Endothelial cell of umbilical vein (primary cell): ENCODE results near the gene GMPR2. TPM values are rescaled to one million over a fixed set of nuclear protein-coding genes. Genes with fewer than 3 reads are reported as not detected.
"Not testable (repeated sequence)": the region's sequence is repeated elsewhere in the genome, so short reads cannot be mapped to it uniquely, and the experiment has no call there.

Experiments used
- BruUV-seq: library from RNA; stranded (reverse); fragments of 400-500 nt; replicated peaks from 2 replicates; lab custom pipeline; 2021; lab: Mats Ljungman, UMichigan
- CTCF ChIA-PET: fragments of 300-600, 350-600 bp; sonication (Branson Sonifier 250); formaldehyde crosslinking; loops from one replicate; lab custom pipeline; 2021; ENCODE audit warnings: antibody characterized with exemption, inconsistent platforms; lab: Charles Lee
- POLR2A ChIA-PET: fragments of 300-600, 350-600 bp; sonication (Branson Sonifier 250); formaldehyde crosslinking; loops from one replicate; lab custom pipeline; 2021; ENCODE audit warnings: antibody characterized with exemption, inconsistent platforms; lab: Charles Lee
- DNase-seq: peaks from one replicate; pipeline ENCODE4 v3.0.0-alpha.2; 2011; ENCODE audit warnings: low read depth, low spot score
- FAIRE-seq: peaks from 2 replicates; lab custom pipeline; 2011; peaks lifted over from hg19 to GRCh38; lab: Jason Lieb, UNC
- H2AFZ ChIP-seq: 2 replicates; pipeline ENCODE4 v1.6.0; 2012; ENCODE audit warnings: low read depth, low read length, control low read depth, inconsistent platforms
- H3K27ac ChIP-seq: 2 replicates; pipeline ENCODE4 v1.5.1; 2011; ENCODE audit warnings: low read depth, mild to moderate bottlenecking, control low read depth, low read length, moderate library complexity; ENCODE audit not compliant: insufficient read depth
- H3K27me3 ChIP-seq, 2 experiments: 2 replicates each; pipeline versions ENCODE4 v1.6.0 to v1.6.1; 2011; ENCODE audit warnings: low read length in 2 of 2, mixed read lengths in 1 of 2; ENCODE audit not compliant: control insufficient read depth in 2 of 2, insufficient read depth in 2 of 2
- H3K36me3 ChIP-seq, 2 experiments: 2 replicates in 1 of 2; 3 replicates in 1 of 2; pipeline ENCODE4 v1.5.1; 2011; ENCODE audit warnings: low read length in 2 of 2, mild to moderate bottlenecking in 1 of 2, moderate library complexity in 1 of 2; ENCODE audit not compliant: control insufficient read depth in 2 of 2, insufficient read depth in 2 of 2; ENCODE audit errors: extremely low read depth in 1 of 2
- H3K4me1 ChIP-seq: 3 replicates; pipeline ENCODE4 v1.5.1; 2011; ENCODE audit warnings: mild to moderate bottlenecking, low read length; ENCODE audit not compliant: control insufficient read depth, insufficient read depth; ENCODE audit errors: extremely low read depth
- H3K4me2 ChIP-seq: 2 replicates; pipeline ENCODE4 v1.6.1; 2011; ENCODE audit warnings: low read length, control low read depth, mixed read lengths; ENCODE audit not compliant: insufficient read depth
- H3K4me3 ChIP-seq, 3 experiments: fragments of 200-600 bp in 1 of 3; sonication (generic), shearing (Covaris generic) in 1 of 3; replicated peaks in 1 of 3; 2 replicates each; pipeline ENCODE4 v1.5.1; 2011 to 2016; ENCODE audit warnings: control low read depth in 3 of 3, low read length in 3 of 3, mild to moderate bottlenecking in 2 of 3, inconsistent platforms in 1 of 3, low read depth in 1 of 3, moderate library complexity in 1 of 3; ENCODE audit not compliant: insufficient read depth in 1 of 3
- H3K79me2 ChIP-seq: 2 replicates; pipeline ENCODE4 v1.6.0; 2012; ENCODE audit warnings: low read length, inconsistent platforms; ENCODE audit not compliant: control insufficient read depth, insufficient read depth
- H3K9ac ChIP-seq: replicated peaks from 2 replicates; pipeline ENCODE3; 2011; ENCODE audit warnings: low read length, control low read depth; ENCODE audit not compliant: insufficient read depth; ENCODE audit errors: extremely low read depth
- H3K9me1 ChIP-seq: replicated peaks from 3 replicates; pipeline ENCODE4 v1.6.0; 2011; ENCODE audit warnings: mild to moderate bottlenecking, low read length; ENCODE audit not compliant: control insufficient read depth, insufficient read depth; ENCODE audit errors: extremely low read depth
- H3K9me3 ChIP-seq: replicated peaks from 2 replicates; pipeline ENCODE4 v1.5.1; 2012; ENCODE audit warnings: low read length, inconsistent platforms; ENCODE audit not compliant: control insufficient read depth, insufficient read depth
- H4K20me1 ChIP-seq: replicated peaks from 2 replicates; pipeline ENCODE3; 2011; ENCODE audit warnings: mild to moderate bottlenecking, low read length; ENCODE audit not compliant: control insufficient read depth, insufficient read depth; ENCODE audit errors: extremely low read depth
- CTCF ChIP-seq, 2 donors: IDR thresholded peaks; 1 replicate in 1 of 2; 2 replicates in 1 of 2; pipeline ENCODE4 v1.5.1; 2011; ENCODE audit warnings: low read length in 2 of 2, mild to moderate bottlenecking in 2 of 2, moderate library complexity in 2 of 2, control low read depth in 1 of 2, inconsistent platforms in 1 of 2, low read depth in 1 of 2; ENCODE audit not compliant: insufficient read depth in 1 of 2; ENCODE audit errors: extremely low read depth in 1 of 2
- EZH2 ChIP-seq: IDR thresholded peaks from 2 replicates; pipeline ENCODE4 v1.6.1; 2012; ENCODE audit warnings: borderline replicate concordance, low read depth, mild to moderate bottlenecking, moderate library complexity, low read length, inconsistent platforms; ENCODE audit not compliant: severe bottlenecking
- FOS ChIP-seq: IDR thresholded peaks from 2 replicates; pipeline ENCODE4 v1.6.1; 2011; ENCODE audit warnings: mild to moderate bottlenecking, low read length, moderate library complexity, borderline replicate concordance; ENCODE audit not compliant: insufficient read depth
- GATA2 ChIP-seq: IDR thresholded peaks from 2 replicates; pipeline ENCODE4 v1.7.0; 2011; ENCODE audit warnings: low read depth, mild to moderate bottlenecking, moderate library complexity, mixed read lengths, low read length; ENCODE audit not compliant: insufficient read length, insufficient read depth
- JUN ChIP-seq: IDR thresholded peaks from 2 replicates; pipeline ENCODE4 v1.6.1; 2011; ENCODE audit warnings: borderline replicate concordance, low read depth; ENCODE audit not compliant: insufficient read length, insufficient read depth
- MAX ChIP-seq: IDR thresholded peaks from 2 replicates; pipeline ENCODE4 v1.6.1; 2011; ENCODE audit not compliant: insufficient read depth, insufficient read length
- MYC ChIP-seq: IDR thresholded peaks from one replicate; pipeline ENCODE4 v1.6.1; 2011; ENCODE audit warnings: mild to moderate bottlenecking, low read depth, low read length
- POLR2A ChIP-seq: IDR thresholded peaks from 2 replicates; pipeline ENCODE4 v1.6.1; 2012; ENCODE audit warnings: low read depth, mild to moderate bottlenecking, control low read depth, low read length
- POLR2AphosphoS5 ChIP-seq: IDR thresholded peaks from 2 replicates; pipeline ENCODE4 v1.6.1; 2012; ENCODE audit warnings: low read depth, mild to moderate bottlenecking, control low read depth, low read length, moderate library complexity; ENCODE audit not compliant: insufficient read depth
- dilution Hi-C: fragments of 300-500 bp; cut with MboI; formaldehyde crosslinking; loops from one replicate; pipeline ENCODE4 v1.15.0; 2019; ENCODE audit warnings: low sequenced_read_pairs; ENCODE audit not compliant: extremely low pct_ligation_motif_present
- intact Hi-C: fragments of 100-400 bp; cut with micrococcal nuclease; formaldehyde crosslinking; loops from one replicate; pipeline ENCODE4 v1.10.0; 2022
- polyA plus RNA-seq, 4 experiments: library from polyadenylated mRNA; depleted of rRNA in 3 of 4; stranded (reverse) in 3 of 4; unstranded in 1 of 4; fragments of >200 nt; gene quantifications; 2 replicates each; pipeline versions ENCODE4 v1.2.1 to v1.2.3, GENCODE V29; 2011 to 2012; ENCODE audit warnings: missing spikeins in 1 of 4
- total RNA-seq: library from RNA; stranded (reverse); gene quantifications from 2 replicates; pipeline ENCODE4 v1.2.3, GENCODE V29; 2021

The GMPR2 gene
- total and polyA plus RNA-seq, 2 donors (not counting 3 experiments of a cell fraction or from before 2014, with no cell fraction given), result 58.1 to 61.8 TPM

- dilution Hi-C loops, result no loop called here
- Histone ChIP-seq H3K36me3 (peaks cover 0 to 2% of the 10 kb centered on the region in 2 experiments), H2AFZ (no peak overlapping the region), H3K4me2 (no peak overlapping the region), H3K79me2 (peaks cover 21% of the 10 kb centered on the region), H3K4me1 (peaks cover 16% of the 10 kb centered on the region), H3K9ac (no peak overlapping the region), H3K27me3 (no peaks in the 10 kb centered on the region), H3K9me1 (no peaks in the 10 kb centered on the region), H3K4me3 (no peak overlapping the region), H3K9me3 (no peaks in the 10 kb centered on the region), H3K27ac (no peak overlapping the region), H4K20me1 (no peaks in the 10 kb centered on the region)
- POLR2A ChIA-PET, result no interaction called here
- intact Hi-C loops, result no loop called here
- no peak for DNase-seq
- BruUV-seq, result no TSS peak
- CTCF ChIA-PET, result no interaction called here
- TF ChIP-seq CTCF (IDR thresholded peaks at IDR 0.05; ENCODE audit: extremely low read depth in 1 of 2, insufficient read depth in 1 of 2, low read depth in 1 of 2, low read length in 2 of 2) (no peak), FOS (no peak), POLR2AphosphoS5 (no peak), GATA2 (no peak), MAX (no peak), POLR2A (no peak), JUN (no peak), MYC (no peak), EZH2 (no peak)
- FAIRE-seq, result no peak
These were observed 33.8 kb upstream of the GMPR2 start for GRCh38 chr14:24198814-24199524.

- dilution Hi-C loops, POLR2A ChIA-PET, BruUV-seq, H3K4me2 ChIP-seq, DNase-seq, intact Hi-C loops, H2AFZ ChIP-seq, H3K4me1 ChIP-seq, H3K4me3 ChIP-seq, H3K27ac ChIP-seq, FAIRE-seq, H3K9ac ChIP-seq, H3K27me3 ChIP-seq, H3K9me3 ChIP-seq, H4K20me1 ChIP-seq, H3K9me1 ChIP-seq, H3K79me2 ChIP-seq: not testable (repeated sequence)
- CTCF ChIA-PET, result interaction anchor here (0.8 kb wide), 1 partner anchor 11 kb away, joined by 3 read pairs; no protein-coding TSS in a partner anchor
- H3K36me3 ChIP-seq, result peaks cover 6 to 20% of the 10 kb centered on the region in 2 experiments
These were observed 30.2 kb upstream of the GMPR2 start for GRCh38 chr14:24202538-24202937.
